ENCODE results near the gene USP43. TPM values are rescaled to one million over a fixed set of nuclear protein-coding genes. Genes with fewer than 3 reads are reported as not detected.
A peak's percentile ranks its signal among the peaks of the same experiment; 100 is the strongest.

USP43 gene
- polyA plus RNA-seq, 1 of the 3 experiments (the other 2 are of a cell fraction) = 0.07 TPM

GRCh38 chr17:9767432-9767991 lies 122.2 kb downstream of the USP43 start:
- Histone ChIP-seq H3K4me3 (ENCODE audit: low read depth in 2 of 2, low read length in 1 of 2) (no peak overlapping the region), H3K27ac (ENCODE audit: low read depth in 2 of 2, low read length in 1 of 2) (no peak overlapping the region), H3K36me3 (replicated peaks in 1 of 2; ENCODE audit: control insufficient read depth in 1 of 2, insufficient read depth in 2 of 2, low read length in 1 of 2) (no peaks in the 10 kb centered on the region), H3K79me2 (ENCODE audit: insufficient read depth) (no peaks in the 10 kb centered on the region), H3K9me3 (no peaks in the 10 kb centered on the region), H4K20me1 (ENCODE audit: insufficient read depth) (no peaks in the 10 kb centered on the region), H3K9ac (no peak overlapping the region), H3K9me2 (no peaks in the 10 kb centered on the region), H3K4me1 (ENCODE audit: control insufficient read depth in 1 of 2, insufficient read depth in 2 of 2, low read depth in 1 of 2, low read length in 1 of 2) (no peaks in the 10 kb centered on the region), H3F3A (replicated peaks; ENCODE audit: insufficient read depth) (no peaks in the 10 kb centered on the region), H3K4me2 (no peak overlapping the region), H2AFZ (ENCODE audit: low read depth) (no peak overlapping the region), H3K27me3 (ENCODE audit: insufficient read depth) (peaks cover 44% of the 10 kb centered on the region)
- ChIA-PET POLR2A (no interaction called here), CTCF (interaction anchor here (1.0 to 1.6 kb wide), 3 partner anchors 22 to 626 kb away, joined by 3 to 5 read pairs (median 5); no protein-coding TSS in a partner anchor)
- DNase-seq = no peak
- 15% methylated on average over 4 of the region's 7 CpGs for WGBS (ENCODE audit: low lambda C conversion rate)
- no peak for TF ChIP-seq IRF3 (IDR thresholded peaks at IDR 0.05; ENCODE audit: low read depth, low read length)
- no peak for TF ChIP-seq TCF12 (IDR thresholded peaks at IDR 0.05)
- no peak for TF ChIP-seq GABPA (IDR thresholded peaks at IDR 0.05; ENCODE audit: low read depth)

GRCh38 chr17:9768381-9768934 lies 123.1 kb downstream of the USP43 start:
- no peak overlapping the region for H3K27ac ChIP-seq (ENCODE audit: low read depth in 2 of 2, low read length in 1 of 2)
- no peaks in the 10 kb centered on the region for H3K79me2 ChIP-seq (ENCODE audit: insufficient read depth)
- WGBS (ENCODE audit: low lambda C conversion rate) = 12% methylated on average over 5 of the region's 5 CpGs
- TF ChIP-seq CTCF (IDR thresholded peaks at IDR 0.05) (peak; percentile 56), SIN3A (IDR thresholded peaks at IDR 0.05; ENCODE audit: borderline replicate concordance, low read depth, low read length) (no peak), RAD21 (IDR thresholded peaks at IDR 0.05; ENCODE audit: low read length) (peak; percentile 18; the same call in 1 of the 2 replicates)
- H4K20me1 ChIP-seq (ENCODE audit: insufficient read depth) = no peaks in the 10 kb centered on the region
- no peaks in the 10 kb centered on the region for H3K36me3 ChIP-seq (replicated peaks in 1 of 2; ENCODE audit: control insufficient read depth in 1 of 2, insufficient read depth in 2 of 2, low read length in 1 of 2)
- H3K4me2 ChIP-seq = no peak overlapping the region
- peak; percentile 45 for DNase-seq
- no peaks in the 10 kb centered on the region for H3K9me3 ChIP-seq
- H3K9ac ChIP-seq = no peak overlapping the region
- H3F3A ChIP-seq (replicated peaks; ENCODE audit: insufficient read depth) = no peaks in the 10 kb centered on the region
- H3K4me3 ChIP-seq (ENCODE audit: low read depth in 2 of 2, low read length in 1 of 2) = no peak overlapping the region
- no peaks in the 10 kb centered on the region for H3K9me2 ChIP-seq
- H3K27me3 ChIP-seq (ENCODE audit: insufficient read depth) = peaks cover 54% of the 10 kb centered on the region
- CTCF ChIA-PET = interaction anchor here (0.6 to 1.6 kb wide), 16 partner anchors 9 to 626 kb away, joined by 3 to 5 read pairs (median 4); partner anchors contain the start of gene DHRS7C
- POLR2A ChIA-PET = no interaction called here
- H3K4me1 ChIP-seq (ENCODE audit: control insufficient read depth in 1 of 2, insufficient read depth in 2 of 2, low read depth in 1 of 2, low read length in 1 of 2) = no peaks in the 10 kb centered on the region
- no peak overlapping the region for H2AFZ ChIP-seq (ENCODE audit: low read depth)
